Left hindlimb (tissue), 1 donor: ENCODE data around the gene VANGL2.

Source experiments
- DNase-seq: peaks from one replicate; pipeline ENCODE4 v3.0.0-alpha.2; 2018

The VANGL2 gene

GRCh38 chr1:160406131-160406968, 6.0 kb downstream of the VANGL2 start:
- no peak for DNase-seq

GRCh38 chr1:160407839-160408801, 7.8 kb downstream of the VANGL2 start:
- no peak for DNase-seq

GRCh38 chr1:160408864-160409263, 8.5 kb downstream of the VANGL2 start:
- no peak for DNase-seq

- no peak for DNase-seq
Measured at GRCh38 chr1:160409486-160409885, 9.1 kb downstream of the VANGL2 start.

- peak; percentile 83 for DNase-seq
Measured at GRCh38 chr1:160410406-160411005, 10.1 kb downstream of the VANGL2 start.

GRCh38 chr1:160411271-160412027, 11.1 kb downstream of the VANGL2 start:
- no peak for DNase-seq

GRCh38 chr1:160412028-160412362, 11.6 kb downstream of the VANGL2 start:
- no peak for DNase-seq

- DNase-seq = no peak
Measured at GRCh38 chr1:160413716-160414115, 13.4 kb downstream of the VANGL2 start.

GRCh38 chr1:160414881-160415280, 14.5 kb downstream of the VANGL2 start:
- no peak for DNase-seq

GRCh38 chr1:160415696-160416290, 15.4 kb downstream of the VANGL2 start:
- DNase-seq = no peak

GRCh38 chr1:160416369-160416768, 16.0 kb downstream of the VANGL2 start:
- no peak for DNase-seq

- no peak for DNase-seq
Measured at GRCh38 chr1:160418483-160418882, 18.1 kb downstream of the VANGL2 start.

- DNase-seq = no peak
Measured at GRCh38 chr1:160419150-160419837, 18.9 kb downstream of the VANGL2 start.

GRCh38 chr1:160419838-160420169, 19.4 kb downstream of the VANGL2 start:
- DNase-seq = no peak

- no peak for DNase-seq
Measured at GRCh38 chr1:160420881-160421842, 20.8 kb downstream of the VANGL2 start.

GRCh38 chr1:160421881-160422280, 21.5 kb downstream of the VANGL2 start:
- DNase-seq = no peak

GRCh38 chr1:160423966-160424365, 23.6 kb downstream of the VANGL2 start:
- no peak for DNase-seq

- no peak for DNase-seq
Measured at GRCh38 chr1:160425847-160426246, 25.5 kb downstream of the VANGL2 start.

GRCh38 chr1:160427625-160428024, 27.3 kb downstream of the VANGL2 start:
- no peak for DNase-seq

GRCh38 chr1:160428053-160428452, 27.7 kb downstream of the VANGL2 start:
- no peak for DNase-seq

GRCh38 chr1:160428655-160429054, 28.3 kb downstream of the VANGL2 start:
- DNase-seq = no peak
